HG03064 (cell line): ENCODE results near the gene PHF14.

Source experiments
- ATAC-seq: cut with Tn5 transposase; IDR thresholded peaks from one replicate; pipeline ENCODE4 v1.9.1; 2021; ENCODE audit warnings: low read depth; ENCODE audit not compliant: unreplicated experiment

Gene PHF14

GRCh38 chr7:11170175-11170574 lies 196.5 kb downstream of the PHF14 start:
- ATAC-seq: no peak

GRCh38 chr7:11170863-11171568 lies 197.3 kb downstream of the PHF14 start:
- ATAC-seq: no peak

- no peak for ATAC-seq
Measured at GRCh38 chr7:11171569-11172192, 198.0 kb downstream of the PHF14 start.

- no peak for ATAC-seq
Measured at GRCh38 chr7:11172835-11173234, 199.2 kb downstream of the PHF14 start.

GRCh38 chr7:11175371-11175770 lies 201.7 kb downstream of the PHF14 start:
- no peak for ATAC-seq

GRCh38 chr7:11175887-11176286 lies 202.2 kb downstream of the PHF14 start:
- ATAC-seq: no peak

- no peak for ATAC-seq
Measured at GRCh38 chr7:11176985-11177555, 203.4 kb downstream of the PHF14 start.

GRCh38 chr7:11177793-11178192 lies 204.1 kb downstream of the PHF14 start:
- ATAC-seq: no peak

GRCh38 chr7:11181590-11181989 lies 207.9 kb downstream of the PHF14 start:
- ATAC-seq: no peak

- no peak for ATAC-seq
Measured at GRCh38 chr7:11182736-11183135, 209.1 kb downstream of the PHF14 start.

- no peak for ATAC-seq
Measured at GRCh38 chr7:11185179-11185815, 211.6 kb downstream of the PHF14 start.

- no peak for ATAC-seq
Measured at GRCh38 chr7:11188529-11189310, 215.0 kb downstream of the PHF14 start.

GRCh38 chr7:11191081-11191480 lies 217.4 kb downstream of the PHF14 start:
- no peak for ATAC-seq

- no peak for ATAC-seq
Measured at GRCh38 chr7:11191574-11192220, 218.0 kb downstream of the PHF14 start.

GRCh38 chr7:11192506-11192905 lies 218.8 kb downstream of the PHF14 start:
- no peak for ATAC-seq

GRCh38 chr7:11193131-11193867 lies 219.6 kb downstream of the PHF14 start:
- ATAC-seq: no peak

- no peak for ATAC-seq
Measured at GRCh38 chr7:11193888-11194287, 220.2 kb downstream of the PHF14 start.

GRCh38 chr7:11194492-11194891 lies 220.8 kb downstream of the PHF14 start:
- ATAC-seq: no peak

- ATAC-seq: no peak
Measured at GRCh38 chr7:11195502-11195901, 221.8 kb downstream of the PHF14 start.

GRCh38 chr7:11196143-11196542 lies 222.5 kb downstream of the PHF14 start:
- no peak for ATAC-seq
